ENCODE data around the gene ZC3H4. TPM values are rescaled to one million over a fixed set of nuclear protein-coding genes. Genes with fewer than 3 reads are reported as not detected.

ZC3H4 gene
- total RNA-seq (2022; extraction: Qiagen RNA extraction; ENCODE audit: low read depth): 17.4 to 22.8 TPM (median 20.3 TPM) in 5 replicates

GRCh38 chr19:47112997-47113849, at the start of gene ZC3H4:
TSS of gene ZC3H4 (minus strand) at chr19:47113776. CDS start at chr19:47112584, 1,192 bp downstream.

DNA sequence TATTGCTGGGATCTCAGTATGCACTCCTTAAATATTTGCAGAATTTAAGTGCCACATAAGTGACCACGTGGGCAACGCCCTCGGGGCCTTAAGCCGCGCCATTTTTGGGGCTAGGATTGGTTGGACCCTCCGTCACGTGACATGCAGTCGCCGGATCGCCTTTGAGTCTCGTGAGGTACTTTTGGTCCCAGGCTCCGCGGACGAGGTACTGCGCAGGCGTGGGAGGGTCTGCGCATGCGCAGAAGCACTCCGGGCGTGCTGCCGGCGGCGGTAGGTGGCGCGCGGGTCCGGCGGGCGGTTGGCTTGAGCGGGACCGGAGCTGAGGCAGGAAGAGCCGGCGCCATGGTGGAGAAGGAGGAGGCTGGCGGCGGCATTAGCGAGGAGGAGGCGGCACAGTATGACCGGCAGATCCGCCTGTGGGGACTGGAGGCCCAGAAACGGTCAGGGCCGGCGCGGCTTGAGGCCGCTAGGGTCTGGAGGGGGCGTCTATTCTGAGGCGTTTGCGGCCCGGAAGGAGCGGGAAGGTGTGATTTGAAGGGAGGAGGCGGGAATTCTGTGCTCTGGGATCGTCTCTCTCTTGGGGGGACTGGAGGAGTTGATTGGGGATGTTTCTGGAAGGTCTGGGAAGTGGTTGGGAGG, 17.1 kb upstream of the ZC3H4 start, which contains the start of gene SAE1:
SAE1 (plus strand) TSS at position 247 of the 639 bp plus-strand sequence; CDS start at position 343, 96 bp downstream.

GRCh38 chr19:47019431-47020041, 94.0 kb downstream of the ZC3H4 start, which contains the start of gene NPAS1:
TSS of gene NPAS1 (plus strand) at chr19:47019837. CDS start at chr19:47021048, 1,211 bp downstream.

Other genes with a start within 250 kb of the ZC3H4 start
- gene NPAS1, start 93.9 kb downstream of the ZC3H4 start, total RNA-seq (2022; extraction: Qiagen RNA extraction; ENCODE audit: low read depth): 5.6 to 8.0 TPM (median 6.0 TPM) in 5 replicates
- gene TMEM160, start 65.2 kb downstream of the ZC3H4 start, total RNA-seq (2022; extraction: Qiagen RNA extraction; ENCODE audit: low read depth): 30.1 to 87.8 TPM (median 74.5 TPM) in 5 replicates
- 197 to 234 TPM (median 214 TPM) in 5 replicates for gene SAE1, start 17.1 kb upstream of the ZC3H4 start, total RNA-seq (2022; extraction: Qiagen RNA extraction; ENCODE audit: low read depth)
- 19.6 to 33.8 TPM (median 30.8 TPM) in 5 replicates for gene BBC3, start 117.4 kb upstream of the ZC3H4 start, total RNA-seq (2022; extraction: Qiagen RNA extraction; ENCODE audit: low read depth)
- 22.8 to 25.2 TPM (median 24.8 TPM) in 5 replicates for gene CCDC9, start 142.7 kb upstream of the ZC3H4 start, total RNA-seq (2022; extraction: Qiagen RNA extraction; ENCODE audit: low read depth)
- gene INAFM1, start 161.1 kb upstream of the ZC3H4 start, total RNA-seq (2022; extraction: Qiagen RNA extraction; ENCODE audit: low read depth): 5.0 to 10.3 TPM (median 9.9 TPM) in 5 replicates
- gene C5AR1, start 196.1 kb upstream of the ZC3H4 start, total RNA-seq (2022; extraction: Qiagen RNA extraction; ENCODE audit: low read depth): 0.85 to 2.0 TPM (median 1.6 TPM) in 5 replicates
- 0.52 to 1.2 TPM (median 0.86 TPM) in 5 replicates for gene C5AR2, start 218.4 kb upstream of the ZC3H4 start, total RNA-seq (2022; extraction: Qiagen RNA extraction; ENCODE audit: low read depth)
- gene DHX34, start 235.5 kb upstream of the ZC3H4 start, total RNA-seq (2022; extraction: Qiagen RNA extraction; ENCODE audit: low read depth): 25.9 to 37.1 TPM (median 34.8 TPM) in 5 replicates

Measured in A549 treated with CpdA at 1 μM for 4 hours (cell line).